H1 (cell line): ENCODE results near the gene DEAF1. TPM values are rescaled to one million over a fixed set of nuclear protein-coding genes. Genes with fewer than 3 reads are reported as not detected.
"Not testable (repeated sequence)": the region's sequence is repeated elsewhere in the genome, so short reads cannot be mapped to it uniquely, and the experiment has no call there.

Experiments used
- CTCF ChIA-PET: fragments of 300-600 bp; sonication (Branson Sonifier 250); formaldehyde crosslinking; loops from one replicate; lab custom pipeline; 2021; ENCODE audit not compliant: partially characterized antibody; lab: Charles Lee
- POLR2A ChIA-PET: fragments of 300-600 bp; sonication (Branson Sonifier 250); formaldehyde crosslinking; loops from one replicate; lab custom pipeline; 2021; ENCODE audit warnings: inconsistent platforms; ENCODE audit not compliant: partially characterized antibody; lab: Charles Lee
- DNase-seq, 2 experiments: peaks; one replicate each; pipeline versions ENCODE4 v3.0.0 to v3.0.0-alpha.2; 2010 to 2022; ENCODE audit warnings: low spot score in 2 of 2, low read depth in 1 of 2, mixed read lengths in 1 of 2
- FAIRE-seq: peaks from 2 replicates; lab custom pipeline; 2011; peaks lifted over from hg19 to GRCh38; lab: Jason Lieb, UNC
- H2AFZ ChIP-seq: 2 replicates; pipeline ENCODE4 v1.8.1; 2012; ENCODE audit warnings: low read length, inconsistent platforms
- H2AK5ac ChIP-seq: 2 replicates; pipeline ENCODE4 v1.6.1; 2013; ENCODE audit warnings: low read depth, low read length
- H2BK120ac ChIP-seq: replicated peaks from 2 replicates; pipeline ENCODE3; 2013; ENCODE audit warnings: low read depth, low read length, inconsistent platforms
- H2BK12ac ChIP-seq: 2 replicates; pipeline ENCODE4 v1.6.1; 2013; ENCODE audit warnings: low read depth, low read length
- H2BK15ac ChIP-seq: 2 replicates; pipeline ENCODE4 v1.6.1; 2013; ENCODE audit warnings: low read length
- H2BK20ac ChIP-seq: 2 replicates; pipeline ENCODE4 v1.6.1; 2013; ENCODE audit warnings: low read length
- H2BK5ac ChIP-seq: 2 replicates; pipeline ENCODE4 v1.6.1; 2013; ENCODE audit warnings: low read depth, low read length
- H3K14ac ChIP-seq: 2 replicates; pipeline ENCODE4 v1.6.1; 2013; ENCODE audit warnings: inconsistent platforms; ENCODE audit not compliant: insufficient read length
- H3K18ac ChIP-seq: 2 replicates; pipeline ENCODE4 v1.6.1; 2013; ENCODE audit warnings: low read length; ENCODE audit errors: extremely low read depth
- H3K23ac ChIP-seq: 2 replicates; pipeline ENCODE4 v1.6.1; 2013; ENCODE audit warnings: inconsistent platforms; ENCODE audit not compliant: insufficient read length
- H3K23me2 ChIP-seq: 2 replicates; pipeline ENCODE4 v1.6.1; 2013; ENCODE audit warnings: low read depth, low read length
- H3K27ac ChIP-seq: 2 replicates; pipeline ENCODE4 v1.6.1; 2011; ENCODE audit warnings: low read depth, low read length, inconsistent platforms
- H3K27me3 ChIP-seq, 4 experiments: replicated peaks in 1 of 4; 1 replicate in 1 of 4; 2 replicates in 3 of 4; pipeline versions ENCODE4 v1.6.1 to v1.8.1; 2011 to 2013; ENCODE audit warnings: low read length in 3 of 4, mild to moderate bottlenecking in 3 of 4, inconsistent platforms in 2 of 4, mixed read lengths in 2 of 4, moderate library complexity in 1 of 4; ENCODE audit not compliant: control insufficient read depth in 3 of 4, insufficient read depth in 3 of 4; ENCODE audit errors: extremely low read depth in 1 of 4
- H3K36me3 ChIP-seq, 4 experiments: 2 replicates each; pipeline versions ENCODE4 v1.6.1 to v1.8.1; 2011 to 2013; ENCODE audit warnings: mild to moderate bottlenecking in 4 of 4, low read length in 3 of 4, moderate library complexity in 2 of 4, control low read depth in 1 of 4, inconsistent platforms in 1 of 4; ENCODE audit not compliant: insufficient read depth in 4 of 4, control insufficient read depth in 2 of 4
- H3K4ac ChIP-seq: replicated peaks from 2 replicates; pipeline ENCODE3; 2013; ENCODE audit warnings: low read length, low read depth, mixed read lengths, inconsistent platforms; ENCODE audit not compliant: insufficient read length
- H3K4me1 ChIP-seq, 4 experiments: replicated peaks in 1 of 4; 1 replicate in 1 of 4; 2 replicates in 3 of 4; pipeline versions ENCODE4 v1.6.1 to v1.8.1; 2011 to 2013; ENCODE audit warnings: low read length in 3 of 4, inconsistent platforms in 2 of 4, mixed read lengths in 1 of 4; ENCODE audit not compliant: insufficient read depth in 4 of 4, control insufficient read depth in 3 of 4
- H3K4me2 ChIP-seq, 2 experiments: 2 replicates each; pipeline versions ENCODE4 v1.6.1 to v1.8.1; 2011 to 2013; ENCODE audit warnings: low read depth in 2 of 2, low read length in 2 of 2, control low read depth in 1 of 2, inconsistent platforms in 1 of 2, mild to moderate bottlenecking in 1 of 2; ENCODE audit not compliant: insufficient read depth in 1 of 2
- H3K4me3 ChIP-seq, 4 experiments: fragments of 200-600, 300-600 bp in 1 of 4; sonication (generic), shearing (Covaris generic), sonication (Bioruptor Twin) in 1 of 4; 2 replicates each; pipeline versions ENCODE4 v1.5.1 to v1.8.1; 2011 to 2016; ENCODE audit warnings: low read length in 4 of 4, low read depth in 3 of 4, control low read depth in 2 of 4, inconsistent platforms in 2 of 4, mild to moderate bottlenecking in 2 of 4, mixed read lengths in 1 of 4, moderate library complexity in 1 of 4; ENCODE audit not compliant: insufficient read depth in 2 of 4; ENCODE audit errors: extremely low read depth in 1 of 4
- H3K56ac ChIP-seq: replicated peaks from 2 replicates; pipeline ENCODE3; 2013; ENCODE audit warnings: low read depth, mild to moderate bottlenecking, mixed read lengths, low read length, inconsistent platforms; ENCODE audit not compliant: insufficient read length
- H3K79me1 ChIP-seq: 2 replicates; pipeline ENCODE4 v1.6.1; 2013; ENCODE audit warnings: low read depth, low read length, control low read depth
- H3K79me2 ChIP-seq, 2 experiments: 2 replicates each; pipeline versions ENCODE4 v1.6.1 to v1.8.1; 2012 to 2013; ENCODE audit warnings: low read length in 2 of 2, mild to moderate bottlenecking in 2 of 2, inconsistent platforms in 1 of 2; ENCODE audit not compliant: insufficient read depth in 2 of 2, control insufficient read depth in 1 of 2
- H3K9ac ChIP-seq, 4 experiments: replicated peaks in 1 of 4; 1 replicate in 1 of 4; 2 replicates in 3 of 4; pipeline versions ENCODE4 v1.6.1 to v1.8.1; 2011 to 2013; ENCODE audit warnings: low read depth in 3 of 4, low read length in 3 of 4, control low read depth in 2 of 4, mild to moderate bottlenecking in 2 of 4, moderate library complexity in 2 of 4, inconsistent platforms in 1 of 4; ENCODE audit errors: extremely low read depth in 1 of 4
- H3K9me3 ChIP-seq, 2 experiments: 2 replicates each; pipeline versions ENCODE4 v1.6.1 to v1.8.1; 2012 to 2013; ENCODE audit warnings: mild to moderate bottlenecking in 2 of 2, moderate library complexity in 2 of 2, control low read depth in 1 of 2, inconsistent platforms in 1 of 2, low read depth in 1 of 2, low read length in 1 of 2, mixed read lengths in 1 of 2; ENCODE audit not compliant: insufficient read depth in 2 of 2
- H4K20me1 ChIP-seq, 2 experiments: replicated peaks in 1 of 2; 2 replicates each; pipeline versions ENCODE3 to v1.8.1; 2011 to 2013; ENCODE audit warnings: inconsistent platforms in 2 of 2, low read length in 2 of 2, mild to moderate bottlenecking in 1 of 2; ENCODE audit not compliant: insufficient read depth in 2 of 2, control insufficient read depth in 1 of 2
- H4K5ac ChIP-seq: 2 replicates; pipeline ENCODE4 v1.6.1; 2013; ENCODE audit warnings: low read length, low read depth, mixed read lengths, inconsistent platforms; ENCODE audit not compliant: insufficient read length
- H4K8ac ChIP-seq: 2 replicates; pipeline ENCODE4 v1.8.0; 2013; ENCODE audit warnings: mild to moderate bottlenecking, moderate library complexity, low read length, inconsistent platforms; ENCODE audit not compliant: insufficient read depth; ENCODE audit errors: extremely low read depth
- H4K91ac ChIP-seq: replicated peaks from 2 replicates; pipeline ENCODE3; 2013; ENCODE audit warnings: low read length, mixed read lengths, inconsistent platforms; ENCODE audit not compliant: insufficient read length
- EGR1 ChIP-seq: IDR thresholded peaks from 2 replicates; pipeline ENCODE4 v1.6.1; 2011; ENCODE audit warnings: low read depth, low read length, borderline replicate concordance
- EP300 ChIP-seq, 2 experiments: IDR thresholded peaks; 1 replicate in 1 of 2; 2 replicates in 1 of 2; pipeline ENCODE4 v1.6.1; 2011 to 2012; ENCODE audit warnings: low read depth in 2 of 2, low read length in 2 of 2, mild to moderate bottlenecking in 2 of 2, borderline replicate concordance in 1 of 2, inconsistent platforms in 1 of 2, moderate library complexity in 1 of 2
- GABPA ChIP-seq: IDR thresholded peaks from 2 replicates; pipeline ENCODE4 v1.6.1; 2011; ENCODE audit warnings: mild to moderate bottlenecking, low read length, moderate library complexity, borderline replicate concordance; ENCODE audit not compliant: insufficient read depth
- RFX5 ChIP-seq: IDR thresholded peaks from 2 replicates; pipeline ENCODE4 v1.6.1; 2011; ENCODE audit warnings: low read depth, low read length, improper control_type of control experiment, borderline replicate concordance
- TBP ChIP-seq: IDR thresholded peaks from 2 replicates; pipeline ENCODE4 v1.6.1; 2011; ENCODE audit warnings: low read depth, low read length, improper control_type of control experiment
- YY1 ChIP-seq: IDR thresholded peaks from 2 replicates; pipeline ENCODE4 v1.6.1; 2011; ENCODE audit warnings: low read depth, mild to moderate bottlenecking, low read length
- WGBS, 2 experiments: shearing (Covaris generic) in 1 of 2; methylation state at CpG; one replicate each; pipeline versions ENCODE4 v1.1.6 to v1.1.7; 2013 to 2015; ENCODE audit warnings: low lambda C conversion rate in 2 of 2, mixed read lengths in 2 of 2, inconsistent platforms in 1 of 2, low coverage in 1 of 2, missing lambda C conversion rate in 1 of 2; ENCODE audit not compliant: insufficient replicate concordance in 2 of 2, insufficient coverage in 1 of 2, insufficient read length in 1 of 2; ENCODE audit errors: extremely low coverage in 1 of 2, missing lambda C conversion rate in 1 of 2; 5-methylcytosine and 5-hydroxymethylcytosine counted together
- polyA plus RNA-seq, 7 experiments: library from polyadenylated mRNA; depleted of rRNA in 3 of 7; stranded (reverse) in 5 of 7; unstranded in 2 of 7; fragments of >200 nt in 5 of 7; fragments of 200-250 nt in 2 of 7; gene quantifications; 1 replicate in 5 of 7; 2 replicates in 1 of 7; 4 replicates in 1 of 7; pipeline versions ENCODE4 v1.2.1 to v1.2.3, GENCODE V29; 2011 to 2013; ENCODE audit warnings: missing spikeins in 2 of 7, mixed read lengths in 2 of 7
- total RNA-seq: library from RNA; stranded (reverse); fragmentation: NEBNext Ultra II Directional; extraction: Animal tissue kit (Norgen Biotek cat#: 25700); gene quantifications from 2 replicates; pipeline ENCODE4 v1.2.1, GENCODE V29; 2021

The DEAF1 gene
- total and polyA plus RNA-seq, 2 of the 8 experiments (the other 6 are each of a cell fraction or from before 2014, with no cell fraction given) = 47.3 to 58.4 TPM

- TF ChIP-seq RFX5 (no peak), YY1 (no peak), EP300 (IDR thresholded peaks at IDR 0.05; ENCODE audit: borderline replicate concordance in 1 of 2, low read depth in 2 of 2, low read length in 2 of 2) (no peak), EGR1 (no peak), GABPA (no peak), TBP (no peak)
Observed at GRCh38 chr11:737366-737765, 42.3 kb upstream of the DEAF1 start (continued).

- H4K5ac ChIP-seq, H3K14ac ChIP-seq, H3K4ac ChIP-seq, H2AK5ac ChIP-seq, H4K8ac ChIP-seq, H3K4me2 ChIP-seq, H2AFZ ChIP-seq, H2BK12ac ChIP-seq, H3K36me3 ChIP-seq, H3K9ac ChIP-seq, H2BK20ac ChIP-seq, H4K91ac ChIP-seq, H3K23ac ChIP-seq, H3K18ac ChIP-seq, H3K27ac ChIP-seq, H2BK15ac ChIP-seq, DNase-seq, H3K79me1 ChIP-seq, H3K4me3 ChIP-seq, FAIRE-seq, H3K79me2 ChIP-seq, H2BK5ac ChIP-seq, H3K27me3 ChIP-seq, H3K9me3 ChIP-seq, H4K20me1 ChIP-seq, H2BK120ac ChIP-seq, H3K4me1 ChIP-seq, H3K56ac ChIP-seq, H3K23me2 ChIP-seq: not testable (repeated sequence)
- POLR2A ChIA-PET = interaction anchor here (13.2 kb wide), 1 partner anchor 13 kb away, joined by 216 read pairs; the partner anchor contains the start of gene TALDO1
- 95% methylated on average over 22 of the region's 26 CpGs; no CpG with 5 or more reads in 1 of the 2 experiments for WGBS, 2 experiments
- CTCF ChIA-PET = interaction anchor here (1.2 to 15.4 kb wide), 2 partner anchors 12 to 19 kb away, joined by 3 to 395 read pairs; partner anchors contain the start of gene TALDO1
Observed at GRCh38 chr11:734541-734940, 39.5 kb upstream of the DEAF1 start.
